Liver (tissue), 9 donors: Measurements from ENCODE around the gene IQCH. TPM values are rescaled to one million over a fixed set of nuclear protein-coding genes. Genes with fewer than 3 reads are reported as not detected.

Source experiments
- DNase-seq: peaks from one replicate; pipeline ENCODE4 v3.0.0-alpha.2; 2017; ENCODE audit warnings: low spot score
- H3K27ac ChIP-seq, 2 donors: one replicate each; pipeline ENCODE4 v1.7.0; 2013; ENCODE audit warnings: inconsistent platforms in 2 of 2, low read length in 2 of 2, control low read depth in 1 of 2, low read depth in 1 of 2, mild to moderate bottlenecking in 1 of 2
- H3K27me3 ChIP-seq, 4 donors: one replicate each; pipeline versions ENCODE4 v1.6.1 to v1.7.0; 2013; ENCODE audit warnings: low read length in 3 of 4, inconsistent platforms in 1 of 4, mild to moderate bottlenecking in 1 of 4, moderate library complexity in 1 of 4; ENCODE audit not compliant: control insufficient read depth in 4 of 4, insufficient read depth in 4 of 4
- H3K36me3 ChIP-seq, 4 donors: one replicate each; pipeline versions ENCODE4 v1.6.1 to v1.7.0; 2013; ENCODE audit warnings: low read length in 3 of 4, mild to moderate bottlenecking in 3 of 4, low read depth in 1 of 4, moderate library complexity in 1 of 4; ENCODE audit not compliant: control insufficient read depth in 4 of 4, insufficient read depth in 3 of 4
- H3K4me1 ChIP-seq, 4 donors: one replicate each; pipeline versions ENCODE4 v1.6.1 to v1.7.0; 2013; ENCODE audit warnings: low read length in 3 of 4, mild to moderate bottlenecking in 3 of 4, moderate library complexity in 1 of 4; ENCODE audit not compliant: control insufficient read depth in 4 of 4, insufficient read depth in 4 of 4
- H3K4me3 ChIP-seq, 3 donors: one replicate each; pipeline versions ENCODE4 v1.6.1 to v1.7.0; 2013; ENCODE audit warnings: low read length in 3 of 3, control low read depth in 1 of 3, low read depth in 1 of 3, mild to moderate bottlenecking in 1 of 3
- H3K9ac ChIP-seq, 2 donors: one replicate each; pipeline ENCODE4 v1.7.0; 2013; ENCODE audit warnings: low read length in 2 of 2, mild to moderate bottlenecking in 2 of 2, moderate library complexity in 2 of 2, control low read depth in 1 of 2, low read depth in 1 of 2
- H3K9me3 ChIP-seq, 4 donors: one replicate each; pipeline versions ENCODE4 v1.6.1 to v1.7.0; 2013; ENCODE audit warnings: low read length in 3 of 4; ENCODE audit not compliant: control insufficient read depth in 4 of 4
- EGR1 ChIP-seq, 2 donors: IDR thresholded peaks; 2 replicates each; pipeline ENCODE4 v1.6.1; 2016 to 2018; ENCODE audit warnings: antibody characterized with exemption in 2 of 2, low read depth in 2 of 2
- FOXA2 ChIP-seq: IDR thresholded peaks from 2 replicates; pipeline ENCODE4 v1.6.1; 2016; ENCODE audit warnings: antibody characterized with exemption
- GABPA ChIP-seq, 2 donors: IDR thresholded peaks in 1 of 2; conservative IDR thresholded peaks in 1 of 2; 2 replicates each; pipeline ENCODE4 v1.6.1; 2016; ENCODE audit warnings: antibody characterized with exemption in 2 of 2, mild to moderate bottlenecking in 1 of 2, moderate library complexity in 1 of 2
- HNF4A ChIP-seq, 2 donors: conservative IDR thresholded peaks; 2 replicates each; pipeline ENCODE4 v1.6.1; 2016; ENCODE audit warnings: antibody characterized with exemption in 2 of 2, mild to moderate bottlenecking in 2 of 2
- HNF4G ChIP-seq: IDR thresholded peaks from 2 replicates; pipeline ENCODE4 v1.6.1; 2016; ENCODE audit warnings: antibody characterized with exemption
- JUND ChIP-seq, 2 donors: IDR thresholded peaks; 2 replicates each; pipeline ENCODE4 v1.6.1; 2016; ENCODE audit warnings: antibody characterized with exemption in 2 of 2
- NR2F2 ChIP-seq: IDR thresholded peaks from 2 replicates; pipeline ENCODE4 v1.6.1; 2016; ENCODE audit warnings: antibody characterized with exemption
- RAD21 ChIP-seq, 2 donors: IDR thresholded peaks; 2 replicates each; pipeline ENCODE4 v1.6.1; 2016; ENCODE audit warnings: antibody characterized with exemption in 2 of 2, mild to moderate bottlenecking in 2 of 2
- RXRA ChIP-seq, 2 donors: IDR thresholded peaks; 2 replicates each; pipeline ENCODE4 v1.6.1; 2017 to 2018; ENCODE audit warnings: antibody characterized with exemption in 2 of 2, mild to moderate bottlenecking in 1 of 2
- SP1 ChIP-seq: IDR thresholded peaks from 2 replicates; pipeline ENCODE4 v1.6.1; 2018; ENCODE audit warnings: antibody characterized with exemption, mild to moderate bottlenecking
- TAF1 ChIP-seq: conservative IDR thresholded peaks from 2 replicates; pipeline ENCODE4 v1.6.1; 2016; ENCODE audit warnings: antibody characterized with exemption, mild to moderate bottlenecking
- YY1 ChIP-seq: IDR thresholded peaks from 2 replicates; pipeline ENCODE4 v1.6.1; 2016; ENCODE audit warnings: antibody characterized with exemption, mild to moderate bottlenecking
- WGBS: extraction: QIAGEN DNeasy Blood & Tissue Kit; methylation state at CpG from one replicate; pipeline ENCODE4 v1.1.7; 2013; 5-methylcytosine and 5-hydroxymethylcytosine counted together
- polyA plus RNA-seq, 2 donors: library from polyadenylated mRNA; stranded (reverse) in 1 of 2; unstranded in 1 of 2; fragments of 200-250 nt in 1 of 2; fragments of >200 nt in 1 of 2; fragmentation: Nextera tagmentation in 1 of 2; extraction: Ambion mirVana in 1 of 2; gene quantifications; one replicate each; pipeline versions ENCODE4 v1.2.1 to v1.2.3, GENCODE V29; 2013 to 2015
- total RNA-seq, 2 donors: library from RNA; depleted of rRNA; stranded (reverse); fragments of >200 nt; gene quantifications; one replicate each; pipeline ENCODE4 v1.2.3, GENCODE V29; 2014
- TF ChIP-seq, protein P1 (sequence below): fragments of 150-350 bp; IDR thresholded peaks from 2 replicates; pipeline ENCODE4 v1.5.1; 2017; ENCODE audit warnings: improper control_type of control experiment, low read depth, low read length; ENCODE audit not compliant: missing input control
- TF ChIP-seq, protein P2 (sequence below): IDR thresholded peaks from 2 replicates; pipeline ENCODE4 v1.6.1; 2016; ENCODE audit warnings: antibody characterized with exemption, mild to moderate bottlenecking
- TF ChIP-seq, protein P3 (sequence below): IDR thresholded peaks from 2 replicates; pipeline ENCODE4 v1.6.1; 2016; ENCODE audit warnings: antibody characterized with exemption
- TF ChIP-seq, protein P4 (sequence below): IDR thresholded peaks from 2 replicates; pipeline ENCODE4 v1.6.1; 2016; ENCODE audit warnings: antibody characterized with exemption
- donor health status: healthy.
- donor health status: healthy.
- donor health status: healthy.
- donor health status: healthy.
- donor health status: healthy.

IQCH gene
- total and polyA plus RNA-seq, 4 donors = 0.23 to 1.6 (median 0.86) TPM

DNA sequence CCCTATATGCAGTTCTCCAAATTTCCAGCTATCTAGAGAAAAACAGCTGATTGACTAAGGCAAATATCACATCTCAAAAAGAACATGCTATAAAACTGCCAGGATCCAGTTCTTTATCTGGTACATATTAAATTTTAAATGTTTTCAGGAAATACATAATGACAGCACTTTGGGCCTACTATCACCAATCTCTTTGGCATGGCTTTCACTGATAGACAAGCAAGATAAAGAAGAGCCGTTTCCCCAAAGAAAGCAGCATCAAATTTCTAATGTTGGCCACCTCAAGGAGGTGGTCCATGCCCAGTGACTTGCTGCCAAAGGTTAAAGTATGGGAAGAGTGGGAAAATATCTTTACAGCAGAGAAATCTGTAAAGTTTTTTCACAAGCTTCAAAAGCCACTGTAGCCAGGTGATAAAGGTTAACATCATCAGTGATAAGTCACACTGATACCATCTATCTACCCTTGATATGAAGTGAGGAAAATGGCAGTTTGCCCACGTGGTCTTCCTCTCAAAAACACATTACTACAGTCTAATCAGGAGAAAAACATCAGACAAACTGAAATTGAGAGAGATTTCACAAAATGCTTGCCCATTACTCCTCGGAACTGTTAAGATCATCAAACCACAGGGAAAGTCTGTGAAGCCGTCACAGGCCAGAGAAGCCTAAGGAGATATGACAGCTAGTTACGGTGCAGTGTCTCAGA is 220.0 kb downstream of the IQCH start:
- no peak overlapping the region for H3K27ac ChIP-seq
- DNase-seq = no peak
- TF ChIP-seq RXRA (IDR thresholded peaks at IDR 0.05) (no peak), EGR1 (IDR thresholded peaks at IDR 0.05; ENCODE audit: low read depth in 2 of 2) (no peak), FOXA2 (no peak), RAD21 (IDR thresholded peaks at IDR 0.05) (no peak), YY1 (no peak), JUND (IDR thresholded peaks at IDR 0.05) (no peak), NR2F2 (no peak), TAF1 (no peak), GABPA (IDR thresholded peaks at IDR 0.05 in 1 of 2, conservative IDR thresholded peaks at IDR 0.05 in 1 of 2) (no peak), SP1 (no peak), HNF4A (conservative IDR thresholded peaks at IDR 0.05) (no peak)
- TF ChIP-seq, protein P1, sequence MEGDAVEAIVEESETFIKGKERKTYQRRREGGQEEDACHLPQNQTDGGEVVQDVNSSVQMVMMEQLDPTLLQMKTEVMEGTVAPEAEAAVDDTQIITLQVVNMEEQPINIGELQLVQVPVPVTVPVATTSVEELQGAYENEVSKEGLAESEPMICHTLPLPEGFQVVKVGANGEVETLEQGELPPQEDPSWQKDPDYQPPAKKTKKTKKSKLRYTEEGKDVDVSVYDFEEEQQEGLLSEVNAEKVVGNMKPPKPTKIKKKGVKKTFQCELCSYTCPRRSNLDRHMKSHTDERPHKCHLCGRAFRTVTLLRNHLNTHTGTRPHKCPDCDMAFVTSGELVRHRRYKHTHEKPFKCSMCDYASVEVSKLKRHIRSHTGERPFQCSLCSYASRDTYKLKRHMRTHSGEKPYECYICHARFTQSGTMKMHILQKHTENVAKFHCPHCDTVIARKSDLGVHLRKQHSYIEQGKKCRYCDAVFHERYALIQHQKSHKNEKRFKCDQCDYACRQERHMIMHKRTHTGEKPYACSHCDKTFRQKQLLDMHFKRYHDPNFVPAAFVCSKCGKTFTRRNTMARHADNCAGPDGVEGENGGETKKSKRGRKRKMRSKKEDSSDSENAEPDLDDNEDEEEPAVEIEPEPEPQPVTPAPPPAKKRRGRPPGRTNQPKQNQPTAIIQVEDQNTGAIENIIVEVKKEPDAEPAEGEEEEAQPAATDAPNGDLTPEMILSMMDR = no peak
- TF ChIP-seq, protein P2, sequence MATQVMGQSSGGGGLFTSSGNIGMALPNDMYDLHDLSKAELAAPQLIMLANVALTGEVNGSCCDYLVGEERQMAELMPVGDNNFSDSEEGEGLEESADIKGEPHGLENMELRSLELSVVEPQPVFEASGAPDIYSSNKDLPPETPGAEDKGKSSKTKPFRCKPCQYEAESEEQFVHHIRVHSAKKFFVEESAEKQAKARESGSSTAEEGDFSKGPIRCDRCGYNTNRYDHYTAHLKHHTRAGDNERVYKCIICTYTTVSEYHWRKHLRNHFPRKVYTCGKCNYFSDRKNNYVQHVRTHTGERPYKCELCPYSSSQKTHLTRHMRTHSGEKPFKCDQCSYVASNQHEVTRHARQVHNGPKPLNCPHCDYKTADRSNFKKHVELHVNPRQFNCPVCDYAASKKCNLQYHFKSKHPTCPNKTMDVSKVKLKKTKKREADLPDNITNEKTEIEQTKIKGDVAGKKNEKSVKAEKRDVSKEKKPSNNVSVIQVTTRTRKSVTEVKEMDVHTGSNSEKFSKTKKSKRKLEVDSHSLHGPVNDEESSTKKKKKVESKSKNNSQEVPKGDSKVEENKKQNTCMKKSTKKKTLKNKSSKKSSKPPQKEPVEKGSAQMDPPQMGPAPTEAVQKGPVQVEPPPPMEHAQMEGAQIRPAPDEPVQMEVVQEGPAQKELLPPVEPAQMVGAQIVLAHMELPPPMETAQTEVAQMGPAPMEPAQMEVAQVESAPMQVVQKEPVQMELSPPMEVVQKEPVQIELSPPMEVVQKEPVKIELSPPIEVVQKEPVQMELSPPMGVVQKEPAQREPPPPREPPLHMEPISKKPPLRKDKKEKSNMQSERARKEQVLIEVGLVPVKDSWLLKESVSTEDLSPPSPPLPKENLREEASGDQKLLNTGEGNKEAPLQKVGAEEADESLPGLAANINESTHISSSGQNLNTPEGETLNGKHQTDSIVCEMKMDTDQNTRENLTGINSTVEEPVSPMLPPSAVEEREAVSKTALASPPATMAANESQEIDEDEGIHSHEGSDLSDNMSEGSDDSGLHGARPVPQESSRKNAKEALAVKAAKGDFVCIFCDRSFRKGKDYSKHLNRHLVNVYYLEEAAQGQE = no peak
- TF ChIP-seq, protein P3, sequence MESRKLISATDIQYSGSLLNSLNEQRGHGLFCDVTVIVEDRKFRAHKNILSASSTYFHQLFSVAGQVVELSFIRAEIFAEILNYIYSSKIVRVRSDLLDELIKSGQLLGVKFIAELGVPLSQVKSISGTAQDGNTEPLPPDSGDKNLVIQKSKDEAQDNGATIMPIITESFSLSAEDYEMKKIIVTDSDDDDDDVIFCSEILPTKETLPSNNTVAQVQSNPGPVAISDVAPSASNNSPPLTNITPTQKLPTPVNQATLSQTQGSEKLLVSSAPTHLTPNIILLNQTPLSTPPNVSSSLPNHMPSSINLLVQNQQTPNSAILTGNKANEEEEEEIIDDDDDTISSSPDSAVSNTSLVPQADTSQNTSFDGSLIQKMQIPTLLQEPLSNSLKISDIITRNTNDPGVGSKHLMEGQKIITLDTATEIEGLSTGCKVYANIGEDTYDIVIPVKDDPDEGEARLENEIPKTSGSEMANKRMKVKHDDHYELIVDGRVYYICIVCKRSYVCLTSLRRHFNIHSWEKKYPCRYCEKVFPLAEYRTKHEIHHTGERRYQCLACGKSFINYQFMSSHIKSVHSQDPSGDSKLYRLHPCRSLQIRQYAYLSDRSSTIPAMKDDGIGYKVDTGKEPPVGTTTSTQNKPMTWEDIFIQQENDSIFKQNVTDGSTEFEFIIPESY = no peak
- H3K36me3 ChIP-seq = peaks cover 0 to 2% (median 0%) of the 10 kb centered on the region in 4 donors
- H3K4me3 ChIP-seq = no peak overlapping the region
- no peaks in the 10 kb centered on the region for H3K27me3 ChIP-seq
- H3K4me1 ChIP-seq = no peaks in the 10 kb centered on the region
- no peak overlapping the region for H3K9ac ChIP-seq
- 93% methylated on average over 5 of the region's 5 CpGs for WGBS
- no peaks in the 10 kb centered on the region for H3K9me3 ChIP-seq

DNA sequence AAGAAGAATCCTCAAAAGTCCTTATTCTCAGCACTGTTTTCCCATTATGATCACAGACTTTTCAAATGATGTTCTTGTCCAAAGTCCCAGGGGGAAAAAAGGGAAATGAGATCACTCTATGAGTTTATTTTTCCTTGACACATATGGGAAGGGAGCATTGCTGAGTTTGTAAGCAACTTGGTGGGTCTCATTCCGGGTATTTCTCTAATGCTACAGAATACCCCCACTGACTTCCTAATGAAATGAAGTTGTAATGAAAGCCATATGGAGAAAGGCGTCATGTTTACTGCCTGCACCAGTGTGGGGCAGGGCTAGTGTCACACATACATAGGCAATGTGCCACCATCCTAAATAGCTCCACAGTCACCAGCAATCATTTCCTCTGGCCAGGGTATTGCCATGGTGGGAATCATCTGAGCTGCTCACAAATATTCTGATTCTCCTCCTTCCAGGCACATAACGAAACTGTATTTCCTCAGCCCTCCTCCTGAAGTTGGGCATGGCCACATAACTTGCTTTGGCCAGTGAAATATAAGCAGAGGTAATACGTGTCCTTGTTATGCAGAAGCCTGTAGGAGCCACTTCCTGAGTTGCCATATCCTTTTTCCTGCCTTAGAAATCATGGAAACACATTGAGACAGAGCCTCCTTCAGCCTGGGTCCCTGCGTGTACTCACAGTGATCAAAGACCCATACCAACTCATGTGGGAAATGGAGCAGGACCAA is 225.4 kb downstream of the IQCH start:
- Histone ChIP-seq H3K27ac (no peak overlapping the region), H3K4me3 (no peak overlapping the region), H3K36me3 (no peaks in the 10 kb centered on the region), H3K9ac (no peak overlapping the region), H3K9me3 (no peaks in the 10 kb centered on the region), H3K27me3 (no peaks in the 10 kb centered on the region), H3K4me1 (no peaks in the 10 kb centered on the region)
- 88% methylated on average over 5 of the region's 5 CpGs for WGBS
- TF ChIP-seq, protein P2 = no peak
- TF ChIP-seq SP1 (no peak), HNF4G (no peak), EGR1 (IDR thresholded peaks at IDR 0.05; ENCODE audit: low read depth in 2 of 2) (no peak), FOXA2 (no peak), GABPA (IDR thresholded peaks at IDR 0.05 in 1 of 2, conservative IDR thresholded peaks at IDR 0.05 in 1 of 2) (no peak), TAF1 (no peak)
- TF ChIP-seq, protein P4, sequence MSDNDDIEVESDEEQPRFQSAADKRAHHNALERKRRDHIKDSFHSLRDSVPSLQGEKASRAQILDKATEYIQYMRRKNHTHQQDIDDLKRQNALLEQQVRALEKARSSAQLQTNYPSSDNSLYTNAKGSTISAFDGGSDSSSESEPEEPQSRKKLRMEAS = no peak
- TF ChIP-seq, protein P3 = no peak
- DNase-seq = no peak
